ENCODE measurements around the gene SDHA. TPM values are rescaled to one million over a fixed set of nuclear protein-coding genes. Genes with fewer than 3 reads are reported as not detected.

SDHA gene
- total and polyA plus RNA-seq, 2 of the 8 experiments (the other 6 are each of a cell fraction or from before 2014, with no cell fraction given) = 59.7 to 87.3 TPM

GRCh38 chr5:194603-195209 is 23.4 kb upstream of the SDHA start:
- Histone ChIP-seq H4K5ac (ENCODE audit: insufficient read length, low read depth, low read length) (no peak overlapping the region), H3K56ac (replicated peaks; ENCODE audit: insufficient read length, low read depth, low read length) (no peak overlapping the region), H4K91ac (replicated peaks; ENCODE audit: insufficient read length, low read length) (no peak overlapping the region), H3K9ac (replicated peaks in 1 of 4; ENCODE audit: extremely low read depth in 1 of 4, low read depth in 3 of 4, low read length in 3 of 4) (no peak overlapping the region), H2BK15ac (ENCODE audit: low read length) (no peak overlapping the region), H2AFZ (ENCODE audit: low read length) (no peak overlapping the region), H3K27ac (ENCODE audit: low read depth, low read length) (no peak overlapping the region; the same call in 1 of the 2 replicates), H4K20me1 (replicated peaks in 1 of 2; ENCODE audit: control insufficient read depth in 1 of 2, insufficient read depth in 2 of 2, low read length in 2 of 2) (peaks cover 0 to 6% of the 10 kb centered on the region in 2 experiments), H3K79me1 (ENCODE audit: low read depth, low read length) (no peaks in the 10 kb centered on the region), H3K14ac (ENCODE audit: insufficient read length) (no peak overlapping the region), H3K27me3 (replicated peaks in 1 of 4; ENCODE audit: control insufficient read depth in 3 of 4, extremely low read depth in 1 of 4, insufficient read depth in 3 of 4, low read length in 3 of 4) (no peaks in the 10 kb centered on the region), H3K4me3 (ENCODE audit: extremely low read depth in 1 of 4, insufficient read depth in 2 of 4, low read depth in 3 of 4, low read length in 4 of 4) (no peak overlapping the region), H3K4ac (replicated peaks; ENCODE audit: insufficient read length, low read depth, low read length) (no peak overlapping the region), H3K23ac (ENCODE audit: insufficient read length) (no peak overlapping the region), H2BK12ac (ENCODE audit: low read depth, low read length) (0 out of 2 replicates have a peak overlapping the region, but pooled peaks have one; percentile 43), H3K36me3 (ENCODE audit: control insufficient read depth in 2 of 4, insufficient read depth in 4 of 4, low read length in 3 of 4) (no peaks in the 10 kb centered on the region), H3K9me3 (ENCODE audit: insufficient read depth in 2 of 2, low read depth in 1 of 2, low read length in 1 of 2) (no peaks in the 10 kb centered on the region), H2BK20ac (ENCODE audit: low read length) (no peak overlapping the region), H3K4me2 (ENCODE audit: insufficient read depth in 1 of 2, low read depth in 2 of 2, low read length in 2 of 2) (no peak overlapping the region), H3K79me2 (ENCODE audit: control insufficient read depth in 1 of 2, insufficient read depth in 2 of 2, low read length in 2 of 2) (no peaks in the 10 kb centered on the region), H2BK5ac (ENCODE audit: low read depth, low read length) (no peak overlapping the region), H3K23me2 (ENCODE audit: low read depth, low read length) (no peaks in the 10 kb centered on the region), H3K18ac (ENCODE audit: extremely low read depth, low read length) (no peak overlapping the region), H2AK5ac (ENCODE audit: low read depth, low read length) (no peak overlapping the region), H3K4me1 (replicated peaks in 1 of 4; ENCODE audit: control insufficient read depth in 3 of 4, insufficient read depth in 4 of 4, low read length in 3 of 4) (peaks cover 0 to 2% (median 0%) of the 10 kb centered on the region in 4 experiments; a peak in 1 of 7 replicates), H4K8ac (ENCODE audit: extremely low read depth, insufficient read depth, low read length) (peak overlapping the region; percentile 68; the same call in 1 of the 2 replicates), H2BK120ac (replicated peaks; ENCODE audit: low read depth, low read length) (no peak overlapping the region)
- 93% methylated on average over 36 of the region's 36 CpGs; no CpG with 5 or more reads in 1 of the 2 experiments for WGBS, 2 experiments (ENCODE audit: extremely low coverage in 1 of 2, insufficient coverage in 1 of 2, insufficient read length in 1 of 2, insufficient replicate concordance in 2 of 2, low coverage in 1 of 2, low lambda C conversion rate in 2 of 2, missing lambda C conversion rate in 1 of 2)
- ChIA-PET CTCF (ENCODE audit: partially characterized antibody) (interaction anchor here (0.6 to 1.9 kb wide), 9 partner anchors 9 to 252 kb away, joined by 3 to 5 read pairs (median 3); no protein-coding TSS in a partner anchor), POLR2A (ENCODE audit: partially characterized antibody) (interaction anchor here (1.2 to 1.6 kb wide), 2 partner anchors 13 to 23 kb away, joined by 4 to 5 read pairs; partner anchors contain the start of genes CCDC127 and SDHA)
- DNase-seq (ENCODE audit: low read depth in 1 of 2, low spot score in 2 of 2) (no peak), FAIRE-seq (no peak)
- TF ChIP-seq RFX5 (IDR thresholded peaks at IDR 0.05; ENCODE audit: borderline replicate concordance, low read depth, low read length) = no peak
- no peak for TF ChIP-seq SP4 (IDR thresholded peaks at IDR 0.05; ENCODE audit: low read length)
- TF ChIP-seq CTCF (IDR thresholded peaks at IDR 0.05; ENCODE audit: control extremely low read depth in 1 of 3, insufficient read depth in 1 of 3, low read depth in 1 of 3, low read length in 3 of 3) = no peak
- TF ChIP-seq TCF12 (IDR thresholded peaks at IDR 0.05; ENCODE audit: low read depth, low read length) = no peak
- TF ChIP-seq JUN (IDR thresholded peaks at IDR 0.05; ENCODE audit: low read depth, low read length) = no peak
- TF ChIP-seq SRF (IDR thresholded peaks at IDR 0.05; ENCODE audit: low read depth, low read length) = no peak
- no peak for TF ChIP-seq CBX5 (IDR thresholded peaks at IDR 0.05; ENCODE audit: low read depth, low read length)
- no peak for TF ChIP-seq RBBP5 (IDR thresholded peaks at IDR 0.05; ENCODE audit: borderline replicate concordance, low read depth, low read length)
